OCI-LY3 (cell line): ENCODE measurements around the gene SMAGP.

Experiments used
- H2AFZ ChIP-seq: fragments of 200-600, 300-600 bp; shearing (Covaris generic); 2 replicates; pipeline ENCODE4 v1.6.0; 2014; ENCODE audit warnings: antibody characterized with exemption, low read depth, low read length
- H3K27ac ChIP-seq: fragments of 200-600, 300-600 bp; sonication (generic); 2 replicates; pipeline ENCODE4 v1.5.1; 2014; ENCODE audit warnings: mild to moderate bottlenecking, low read length, moderate library complexity, mixed read lengths
- H3K27me3 ChIP-seq: fragments of 200-600, 300-600 bp; sonication (generic); 2 replicates; pipeline ENCODE4 v1.6.1; 2014; ENCODE audit warnings: low read depth, low read length, mixed read lengths
- H3K36me3 ChIP-seq: fragments of 200-600, 300-600 bp; sonication (generic); replicated peaks from 2 replicates; pipeline ENCODE3; 2014; ENCODE audit warnings: low read depth, low read length, mixed read lengths
- H3K4me1 ChIP-seq: fragments of 300-600, 200-600 bp; sonication (generic); 2 replicates; pipeline ENCODE4 v1.6.1; 2014; ENCODE audit warnings: low read length, mixed read lengths
- H3K4me2 ChIP-seq: fragments of 200-600, 300-600 bp; sonication (generic); 2 replicates; pipeline ENCODE4 v1.6.1; 2014; ENCODE audit warnings: low read length, mixed read lengths
- H3K4me3 ChIP-seq: fragments of 300-600, 200-600 bp; sonication (generic); 2 replicates; pipeline ENCODE4 v1.5.1; 2014; ENCODE audit warnings: antibody characterized with exemption, mild to moderate bottlenecking, low read length, moderate library complexity
- H3K79me2 ChIP-seq: fragments of 300-600, 200-600 bp; shearing (Covaris generic); 2 replicates; pipeline ENCODE4 v1.6.1; 2014; ENCODE audit warnings: mild to moderate bottlenecking, low read length, mixed read lengths
- H3K9ac ChIP-seq: fragments of 300-600, 200-600 bp; shearing (Covaris generic); 2 replicates; pipeline ENCODE4 v1.6.0; 2014; ENCODE audit warnings: mild to moderate bottlenecking, low read length, moderate library complexity
- H3K9me3 ChIP-seq: fragments of 200-600, 300-600 bp; shearing (Covaris generic); 2 replicates; pipeline ENCODE4 v1.6.1; 2014; ENCODE audit warnings: low read length, mixed read lengths; ENCODE audit not compliant: insufficient read depth
- H4K20me1 ChIP-seq: fragments of 200-600, 300-600 bp; sonication (generic); 2 replicates; pipeline ENCODE4 v1.6.1; 2016; ENCODE audit warnings: low read length, mixed read lengths; ENCODE audit not compliant: insufficient read depth
- CTCF ChIP-seq: fragments of 200-600, 300-600 bp; sonication (generic); IDR thresholded peaks from 2 replicates; pipeline ENCODE4 v1.5.1; 2014; ENCODE audit warnings: antibody characterized with exemption, low read length, low read depth
- EZH2phosphoT487 ChIP-seq: fragments of 200-600 bp; shearing (Covaris generic); IDR thresholded peaks from 2 replicates; pipeline ENCODE4 v1.6.1; 2018; ENCODE audit warnings: antibody characterized with exemption, mixed run types, low read depth

Gene SMAGP

GRCh38 chr12:51219322-51219721, 50.9 kb downstream of the SMAGP start:
- Histone ChIP-seq H3K27me3 (no peaks in the 10 kb centered on the region), H3K9ac (peak overlapping the region; percentile 80), H3K4me1 (peaks cover 13% of the 10 kb centered on the region), H3K27ac (no peak overlapping the region), H3K79me2 (no peaks in the 10 kb centered on the region), H3K4me3 (peak overlapping the region; percentile 81), H4K20me1 (no peaks in the 10 kb centered on the region), H3K4me2 (peak overlapping the region; percentile 97), H2AFZ (no peak overlapping the region), H3K9me3 (no peaks in the 10 kb centered on the region), H3K36me3 (no peaks in the 10 kb centered on the region)
- TF ChIP-seq CTCF (no peak), EZH2phosphoT487 (no peak)

GRCh38 chr12:51218607-51219161, 51.5 kb downstream of the SMAGP start:
- H3K36me3 ChIP-seq: no peaks in the 10 kb centered on the region
- H3K4me3 ChIP-seq: peak overlapping the region; percentile 81
- H3K9me3 ChIP-seq: no peaks in the 10 kb centered on the region
- no peaks in the 10 kb centered on the region for H4K20me1 ChIP-seq
- H3K27me3 ChIP-seq: no peaks in the 10 kb centered on the region
- no peaks in the 10 kb centered on the region for H3K79me2 ChIP-seq
- peaks cover 13% of the 10 kb centered on the region for H3K4me1 ChIP-seq
- peak overlapping the region; percentile 97 for H3K4me2 ChIP-seq
- TF ChIP-seq CTCF: no peak
- TF ChIP-seq EZH2phosphoT487: no peak
- peak overlapping the region; percentile 71 for H2AFZ ChIP-seq
- H3K9ac ChIP-seq: peak overlapping the region; percentile 80
- H3K27ac ChIP-seq: peak overlapping the region; percentile 53

DNA sequence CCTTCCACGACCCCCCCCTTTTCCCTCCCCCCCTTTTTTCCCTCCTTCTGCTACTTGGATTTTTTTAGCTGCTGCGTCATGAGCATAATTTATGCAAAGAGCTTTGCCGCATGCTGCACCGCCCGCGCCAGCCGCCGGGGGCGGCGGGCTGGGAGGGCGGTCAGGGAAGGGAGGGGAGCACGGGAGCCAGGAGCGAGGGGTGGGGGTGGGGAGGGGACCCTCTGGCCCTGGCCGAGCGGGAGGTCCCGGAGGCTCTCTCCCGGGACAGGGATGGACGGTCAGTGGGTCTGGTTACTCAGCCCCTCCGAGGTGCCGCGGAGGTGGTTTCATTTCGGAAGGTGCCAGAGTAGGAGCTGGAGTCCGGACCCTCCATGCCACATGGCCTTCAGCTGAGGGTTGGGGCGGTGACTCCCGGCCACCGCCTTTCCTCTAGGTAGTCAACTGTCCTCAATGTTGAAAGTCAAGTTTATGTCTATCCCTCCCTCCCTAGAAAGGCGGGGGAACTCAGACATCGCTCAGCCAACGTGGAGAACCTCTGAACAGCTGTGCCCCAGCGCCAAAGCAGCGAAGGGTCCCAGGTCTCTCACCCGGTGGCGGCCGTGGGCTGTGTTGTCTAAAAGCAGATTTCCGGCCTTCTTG, 52.1 kb downstream of the SMAGP start, which contains the start of gene POU6F1:
TSS of gene POU6F1 (minus strand) at position 95 of the 639 bp plus-strand sequence. CDS start 11,226 bp downstream, outside the sequence.
- Histone ChIP-seq H3K4me3 (peak within 1 kb of the TSS; percentile 81), H3K79me2 (no peaks in the 10 kb centered on the region), H3K9me3 (no peaks in the 10 kb centered on the region), H3K9ac (peak within 1 kb of the TSS; percentile 80), H3K36me3 (no peaks in the 10 kb centered on the region), H3K4me2 (peak within 1 kb of the TSS; percentile 97), H3K27ac (peak within 1 kb of the TSS; percentile 53), H3K27me3 (no peaks in the 10 kb centered on the region), H2AFZ (peak within 1 kb of the TSS; percentile 71), H4K20me1 (no peaks in the 10 kb centered on the region), H3K4me1 (peaks cover 13% of the 10 kb centered on the region)
- TF ChIP-seq EZH2phosphoT487 (no peak), CTCF (no peak; the same call in 1 of the 2 replicates)

- H3K4me3 ChIP-seq: peak overlapping the region; percentile 81
- H4K20me1 ChIP-seq: no peaks in the 10 kb centered on the region
- no peaks in the 10 kb centered on the region for H3K36me3 ChIP-seq
- peaks cover 13% of the 10 kb centered on the region for H3K4me1 ChIP-seq
- no peaks in the 10 kb centered on the region for H3K9me3 ChIP-seq
- H3K4me2 ChIP-seq: peak overlapping the region; percentile 97
- no peaks in the 10 kb centered on the region for H3K79me2 ChIP-seq
- 0 out of 2 replicates have a peak overlapping the region, but pooled peaks have one; percentile 71 for H2AFZ ChIP-seq
- H3K27ac ChIP-seq: peak overlapping the region; percentile 53; the same call in 1 of the 2 replicates
- no peaks in the 10 kb centered on the region for H3K27me3 ChIP-seq
- TF ChIP-seq CTCF (peak; percentile 43), EZH2phosphoT487 (no peak)
- peak overlapping the region; percentile 80 for H3K9ac ChIP-seq
Observed at GRCh38 chr12:51217133-51217967, 52.9 kb downstream of the SMAGP start.
